GM12892 (cell line): ENCODE data around the gene TEDC2.

ENCODE experiments used
- POLR2A ChIP-seq: IDR thresholded peaks from 2 replicates; pipeline ENCODE4 v1.6.1; 2011; ENCODE audit warnings: low read depth, low read length, control low read depth
- POLR2AphosphoS5 ChIP-seq: IDR thresholded peaks from 2 replicates; pipeline ENCODE4 v1.6.1; 2011; ENCODE audit warnings: low read depth, low read length, control low read depth
- TAF1 ChIP-seq: IDR thresholded peaks from 2 replicates; pipeline ENCODE4 v1.6.1; 2011; ENCODE audit warnings: low read depth, mild to moderate bottlenecking, control low read depth, low read length, borderline replicate concordance

GRCh38 chr16:2501946-2502895 is 42.3 kb downstream of the TEDC2 start:
- TF ChIP-seq POLR2A (no peak), POLR2AphosphoS5 (no peak), TAF1 (no peak)
